OCI-LY7 (cell line): ENCODE data around the gene CCNI. TPM values are rescaled to one million over a fixed set of nuclear protein-coding genes. Genes with fewer than 3 reads are reported as not detected.

Source experiments
- BruUV-seq: library from RNA; stranded (reverse); fragments of 400-500 nt; replicated peaks from 2 replicates; lab custom pipeline; 2021; lab: Mats Ljungman, UMichigan
- CTCF ChIA-PET: fragments of 300-600 bp; sonication (Branson Sonifier 250); formaldehyde crosslinking; loops from one replicate; lab custom pipeline; 2022; ENCODE audit warnings: antibody characterized with exemption; ENCODE audit not compliant: unreplicated experiment; lab: Charles Lee
- POLR2A ChIA-PET: fragments of 300-600 bp; sonication (Branson Sonifier 250); formaldehyde crosslinking; loops from one replicate; lab custom pipeline; 2022; ENCODE audit warnings: antibody characterized with exemption; lab: Charles Lee
- DNase-seq: peaks from one replicate; pipeline ENCODE4 v3.0.0-alpha.2; 2015; ENCODE audit warnings: low spot score
- H2AFZ ChIP-seq: fragments of 200-600 bp; sonication (generic), shearing (Covaris generic); 2 replicates; pipeline ENCODE4 v1.6.1; 2014; ENCODE audit warnings: mild to moderate bottlenecking, antibody characterized with exemption, low read length, moderate library complexity
- H3K27ac ChIP-seq: fragments of 200-600 bp; sonication (generic); 2 replicates; pipeline ENCODE4 v1.5.1; 2014; ENCODE audit warnings: mixed run types, low read depth, mild to moderate bottlenecking, moderate library complexity, low read length, inconsistent platforms; ENCODE audit not compliant: poor library complexity, severe bottlenecking
- H3K36me3 ChIP-seq: fragments of 200-600 bp; sonication (generic); 2 replicates; pipeline ENCODE4 v1.6.1; 2014; ENCODE audit warnings: mild to moderate bottlenecking, antibody characterized with exemption, low read length, moderate library complexity, mixed read lengths; ENCODE audit not compliant: insufficient read depth
- H3K4me1 ChIP-seq: fragments of 200-600 bp; sonication (generic); 2 replicates; pipeline ENCODE4 v1.5.1; 2014; ENCODE audit warnings: mild to moderate bottlenecking, low read length; ENCODE audit not compliant: insufficient read depth, poor library complexity, severe bottlenecking
- H3K4me2 ChIP-seq: fragments of 200-600 bp; sonication (generic); 2 replicates; pipeline ENCODE4 v1.6.1; 2014; ENCODE audit warnings: mild to moderate bottlenecking, low read length
- H3K4me3 ChIP-seq: fragments of 200-600 bp; sonication (generic); 2 replicates; pipeline ENCODE4 v1.5.1; 2014; ENCODE audit warnings: mild to moderate bottlenecking, low read depth, low read length; ENCODE audit not compliant: poor library complexity, severe bottlenecking
- H3K79me2 ChIP-seq: fragments of 200-600 bp; sonication (generic); 2 replicates; pipeline ENCODE4 v1.6.1; 2016; ENCODE audit warnings: low read depth, mild to moderate bottlenecking, low read length, moderate library complexity, mixed read lengths; ENCODE audit not compliant: insufficient read depth
- H3K9me2 ChIP-seq: fragments of 200-600 bp; sonication (generic); 2 replicates; pipeline ENCODE4 v1.6.1; 2016; ENCODE audit warnings: mild to moderate bottlenecking, low read length, mixed read lengths; ENCODE audit not compliant: insufficient read depth
- H3K9me3 ChIP-seq: fragments of 200-600 bp; sonication (generic); 2 replicates; pipeline ENCODE4 v1.6.1; 2014; ENCODE audit warnings: mild to moderate bottlenecking, mixed run types, low read length, mixed read lengths
- H4K20me1 ChIP-seq: fragments of 200-600 bp; sonication (generic); 2 replicates; pipeline ENCODE4 v1.6.1; 2014; ENCODE audit warnings: mild to moderate bottlenecking, antibody characterized with exemption, low read length, moderate library complexity, mixed read lengths; ENCODE audit not compliant: insufficient read depth
- CTCF ChIP-seq: fragments of 200-600 bp; sonication (generic); conservative IDR thresholded peaks from 2 replicates; pipeline ENCODE4 v1.5.1; 2014; ENCODE audit warnings: mild to moderate bottlenecking, antibody characterized with exemption, low read length, moderate library complexity, mixed read lengths
- EZH2phosphoT487 ChIP-seq: fragments of 200-600 bp; sonication (generic); IDR thresholded peaks from 2 replicates; pipeline ENCODE4 v1.6.1; 2018; ENCODE audit warnings: low read depth, borderline replicate concordance, mild to moderate bottlenecking, mixed run types, antibody characterized with exemption, low read length, moderate library complexity, mixed read lengths
- intact Hi-C: fragments of 100-400 bp; cut with micrococcal nuclease; formaldehyde crosslinking; loops from one replicate; pipeline ENCODE4 v1.10.0; 2022; ENCODE audit not compliant: unreplicated experiment
- total RNA-seq, 2 experiments: library from RNA; depleted of rRNA in 1 of 2; stranded (reverse); fragments of >200 nt in 1 of 2; shearing (Covaris generic) in 1 of 2; gene quantifications; 2 replicates each; pipeline ENCODE4 v1.2.3, GENCODE V29; 2014 to 2022

CCNI gene
- total RNA-seq, 2 experiments from 2014 or later = 105 to 293 TPM

GRCh38 chr4:77073981-77074380, 1.8 kb downstream of the CCNI start:
- Histone ChIP-seq H3K36me3 (peaks cover 35% of the 10 kb centered on the region), H3K79me2 (peaks cover 88% of the 10 kb centered on the region), H3K4me1 (peaks cover 51% of the 10 kb centered on the region), H3K4me2 (peak overlapping the region; percentile 72), H3K9me3 (0 out of 2 replicates have a peak, but pooled peaks cover 3% of the 10 kb centered on the region), H3K27ac (no peak overlapping the region), H3K9me2 (no peaks in the 10 kb centered on the region), H3K4me3 (peak overlapping the region; percentile 95), H2AFZ (no peak overlapping the region), H4K20me1 (peaks cover 37% of the 10 kb centered on the region)
- intact Hi-C loops = no loop called here
- POLR2A ChIA-PET = interaction anchor here (0.5 to 5.3 kb wide), 10 partner anchors 9 to 147 kb away, joined by 3 to 73 read pairs (median 5); partner anchors contain the start of gene CCNG2
- DNase-seq = no peak
- BruUV-seq = no TSS peak
- CTCF ChIA-PET = no interaction called here
- no peak for TF ChIP-seq EZH2phosphoT487
- TF ChIP-seq CTCF = no peak

- H3K36me3 ChIP-seq = peaks cover 42% of the 10 kb centered on the region
- H3K4me1 ChIP-seq = peaks cover 44% of the 10 kb centered on the region
- intact Hi-C loops = no loop called here
- H3K79me2 ChIP-seq = peaks cover 88% of the 10 kb centered on the region
- ChIA-PET POLR2A (interaction anchor here (0.5 to 5.3 kb wide), 11 partner anchors 8 to 148 kb away, joined by 3 to 73 read pairs (median 4); partner anchors contain the start of gene CCNG2), CTCF (no interaction called here)
- H3K9me3 ChIP-seq = 0 out of 2 replicates have a peak, but pooled peaks cover 3% of the 10 kb centered on the region
- H3K4me3 ChIP-seq = peak overlapping the region; percentile 95
- H4K20me1 ChIP-seq = peaks cover 38% of the 10 kb centered on the region
- no TSS peak for BruUV-seq
- H2AFZ ChIP-seq = no peak overlapping the region
- peak overlapping the region; percentile 72 for H3K4me2 ChIP-seq
- no peaks in the 10 kb centered on the region for H3K9me2 ChIP-seq
- no peak overlapping the region for H3K27ac ChIP-seq
- DNase-seq = peak; percentile 8
- no peak for TF ChIP-seq CTCF
- TF ChIP-seq EZH2phosphoT487 = no peak
Observed at GRCh38 chr4:77073106-77073809, 2.5 kb downstream of the CCNI start.
